Upper lobe of left lung (tissue), 4 donors: ENCODE data around the gene AFG3L2.

Experiments used
- EP300 ChIP-seq, 4 donors: sonication (generic); formaldehyde crosslinking; IDR thresholded peaks; one replicate each; pipeline ENCODE4 v1.5.1; 2017; ENCODE audit warnings: antibody characterized with exemption in 4 of 4, control low read depth in 2 of 4
- POLR2A ChIP-seq, 4 donors: fragments of 450-650 bp; IDR thresholded peaks; one replicate each; pipeline ENCODE4 v1.5.1; 2016 to 2017; ENCODE audit warnings: antibody characterized with exemption in 4 of 4, mild to moderate bottlenecking in 2 of 4

DNA sequence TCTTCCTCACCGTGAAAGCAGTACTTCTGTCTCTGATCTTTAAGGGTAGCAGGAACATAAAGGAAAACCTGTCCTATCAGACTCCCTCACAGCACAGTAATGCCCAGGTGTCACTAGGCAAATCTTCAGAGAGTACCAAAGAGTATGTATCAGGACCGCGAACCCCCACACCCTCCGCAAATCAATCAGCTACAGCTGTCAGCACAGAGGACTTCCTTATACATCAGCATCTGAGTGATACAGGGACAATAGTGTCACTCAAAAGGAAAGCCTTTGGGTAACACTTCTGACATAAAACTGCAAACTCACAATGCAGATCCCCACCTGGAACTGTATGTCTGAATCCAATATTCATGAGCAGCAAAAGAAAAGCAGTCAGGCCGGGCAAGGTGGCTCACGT lies 2.6 kb downstream of the AFG3L2 start:
- TF ChIP-seq EP300 (IDR thresholded peaks at IDR 0.05) (no peak), POLR2A (IDR thresholded peaks at IDR 0.05) (no peak)
